HG02943 (cell line): ENCODE measurements around the gene ZNF747.
A peak's percentile ranks its signal among the peaks of the same experiment; 100 is the strongest.

ENCODE experiments used
- ATAC-seq: cut with Tn5 transposase; IDR thresholded peaks from one replicate; pipeline ENCODE4 v1.9.1; 2021; ENCODE audit warnings: mild to moderate bottlenecking, low read depth, moderate library complexity; ENCODE audit not compliant: unreplicated experiment

ZNF747 gene

DNA sequence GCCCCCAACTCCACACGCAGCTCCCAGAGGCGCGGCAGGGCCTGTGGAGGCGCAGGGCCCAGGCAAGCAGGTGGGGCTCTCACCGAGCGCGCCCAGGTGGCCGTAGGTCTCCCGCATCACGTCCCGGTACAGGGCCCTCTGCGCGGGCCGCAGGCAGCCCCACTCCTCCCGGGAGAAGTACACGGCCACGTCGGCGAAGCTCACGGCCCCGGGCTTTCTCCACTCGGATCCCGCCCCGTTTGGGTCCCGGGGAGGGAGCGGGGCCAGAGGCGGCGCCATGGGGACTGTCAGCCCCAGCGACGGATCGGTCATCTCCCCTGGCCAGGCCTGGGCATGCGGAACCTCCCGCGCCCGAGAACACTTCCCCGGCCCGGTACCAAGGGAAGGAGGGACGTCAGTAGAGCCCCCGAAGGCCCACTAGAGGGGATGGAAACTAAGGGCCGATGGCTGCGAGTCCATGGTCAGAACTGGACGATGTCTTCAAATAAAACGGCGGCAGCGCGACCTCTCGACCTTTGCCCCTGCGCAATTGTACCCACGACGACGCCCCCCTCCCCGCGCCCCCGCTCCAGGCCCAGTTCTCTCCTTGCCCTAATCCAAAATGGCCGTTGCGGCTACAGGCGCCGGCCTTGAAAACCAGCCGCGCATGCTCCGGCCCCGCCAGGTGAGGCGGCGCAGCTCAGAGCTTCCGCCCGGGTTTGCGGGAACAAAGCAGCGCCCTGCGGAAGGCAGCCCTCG lies at the start of gene ZNF747:
TSS of gene ZNF747 (minus strand) at position 491 of the 738 bp plus-strand sequence. CDS start at position 312, 179 bp downstream.
- ATAC-seq: peak; percentile 60

DNA sequence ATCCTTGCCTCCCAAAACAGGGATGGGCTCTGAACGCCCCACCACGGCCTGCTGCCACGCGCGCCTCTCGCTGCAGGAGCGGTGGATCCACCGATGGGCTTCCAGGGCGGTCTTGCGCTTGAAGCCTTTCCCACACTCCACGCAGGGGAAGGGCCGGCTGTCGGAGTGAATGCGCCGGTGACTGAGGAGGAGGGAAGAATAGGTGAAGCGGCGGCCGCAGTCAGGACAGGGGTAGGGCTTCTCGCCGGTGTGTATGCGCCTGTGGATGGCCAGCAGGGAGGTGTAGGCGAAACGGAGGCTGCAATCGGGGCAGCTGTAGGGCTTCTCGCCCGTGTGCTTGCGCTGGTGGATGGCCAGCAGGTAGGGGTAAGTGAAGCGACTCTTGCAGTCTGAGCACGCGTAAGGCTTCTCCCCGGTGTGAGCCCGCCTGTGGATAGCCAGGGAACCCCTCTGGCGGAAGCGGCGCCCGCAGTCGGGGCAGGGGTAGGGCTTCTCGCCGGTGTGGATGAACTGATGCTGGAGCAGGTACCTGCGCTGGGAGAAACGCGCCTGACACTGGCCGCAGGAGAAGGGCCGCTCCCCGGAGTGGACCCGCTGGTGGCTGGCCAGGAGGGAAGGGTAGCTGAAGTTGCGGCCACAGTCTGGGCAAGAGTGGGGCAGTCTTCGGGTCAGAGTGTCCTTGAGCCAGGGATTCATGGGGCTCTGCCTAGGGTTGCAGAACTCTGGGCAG lies 48.1 kb upstream of the ZNF747 start:
- no peak for ATAC-seq

DNA sequence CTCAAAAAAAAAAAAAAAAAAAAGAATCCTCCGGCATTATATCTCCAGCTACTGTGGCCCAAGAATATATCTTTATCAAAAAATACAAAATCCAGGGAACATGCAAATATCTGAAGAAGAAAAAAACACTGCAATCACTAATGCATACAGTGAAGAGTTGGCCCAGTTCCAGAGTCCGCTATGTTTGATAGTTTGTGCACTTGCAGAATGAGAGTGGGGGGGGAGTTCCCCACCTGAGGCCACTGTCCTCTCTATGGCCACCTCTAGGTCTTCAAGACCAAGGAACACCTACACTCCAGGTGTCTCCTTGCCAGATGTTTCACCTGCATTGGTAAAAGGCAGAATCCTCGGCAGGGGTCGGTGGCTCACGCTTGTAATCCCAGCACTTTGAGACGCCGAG lies 46.8 kb upstream of the ZNF747 start:
- ATAC-seq: no peak

DNA sequence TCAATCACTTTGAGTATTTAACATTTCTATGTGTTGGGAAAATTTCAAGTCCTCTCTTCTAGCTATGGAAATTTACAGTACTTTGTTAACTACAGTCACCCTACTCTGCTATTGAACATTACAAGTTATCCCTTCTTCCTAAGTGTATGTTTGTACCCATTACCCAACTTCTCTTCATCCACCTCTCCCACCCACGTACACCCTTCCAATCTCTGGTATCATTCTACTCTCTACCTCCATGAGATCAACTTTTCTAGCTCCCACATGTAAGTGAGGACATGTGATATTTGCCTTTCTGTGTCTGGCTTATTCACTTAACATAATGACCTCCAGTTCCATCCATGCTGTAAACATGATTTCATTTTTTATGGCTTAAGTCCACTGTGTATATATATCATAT lies 40.0 kb upstream of the ZNF747 start:
- no peak for ATAC-seq

DNA sequence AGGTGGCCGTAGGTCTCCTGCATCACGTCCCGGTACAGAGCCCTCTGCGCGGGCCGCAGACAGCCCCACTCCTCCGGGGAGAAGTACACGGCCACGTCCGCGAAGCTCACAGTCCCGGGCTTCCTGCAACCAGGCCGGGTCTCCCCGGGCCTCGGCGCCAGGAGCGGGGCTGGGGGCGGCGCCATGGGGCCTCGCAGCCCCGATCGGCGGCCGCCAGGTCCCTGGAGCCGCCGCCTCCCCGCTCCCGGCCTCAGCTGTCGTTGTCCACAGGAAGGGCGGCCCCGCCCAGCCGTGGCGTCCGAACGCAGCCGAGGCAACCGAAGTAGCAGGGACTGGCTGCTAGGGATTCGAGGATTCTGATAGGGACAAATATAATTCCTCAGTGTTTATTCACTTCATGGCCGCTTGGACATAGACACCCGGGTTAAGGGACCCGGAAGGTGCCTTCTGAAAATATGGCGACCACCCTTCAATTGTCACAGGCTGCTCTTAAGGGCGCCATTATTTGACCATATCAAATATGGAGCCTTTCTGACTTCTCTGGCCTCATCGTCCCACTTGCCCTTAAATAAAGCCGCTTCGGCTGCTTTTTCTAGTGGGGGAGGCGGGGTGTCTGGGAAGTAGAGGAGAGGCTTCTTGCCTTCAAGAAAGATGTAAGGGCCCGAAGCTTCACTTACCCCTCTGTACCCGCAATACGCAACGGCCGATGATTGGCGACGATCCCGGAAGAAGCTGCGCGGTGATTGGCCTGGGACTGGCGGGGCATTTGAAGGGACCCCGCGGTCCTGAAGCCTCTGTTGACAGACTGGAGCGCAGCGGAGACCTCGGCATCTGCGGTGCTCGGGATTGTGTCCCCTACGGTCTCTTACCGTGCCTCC lies 37.0 kb upstream of the ZNF747 start, which contains the start of gene ZNF688:
TSS of gene ZNF688 (minus strand) at position 270 of the 878 bp plus-strand sequence. CDS start at position 185, 85 bp downstream.
- peak; percentile 70 for ATAC-seq

DNA sequence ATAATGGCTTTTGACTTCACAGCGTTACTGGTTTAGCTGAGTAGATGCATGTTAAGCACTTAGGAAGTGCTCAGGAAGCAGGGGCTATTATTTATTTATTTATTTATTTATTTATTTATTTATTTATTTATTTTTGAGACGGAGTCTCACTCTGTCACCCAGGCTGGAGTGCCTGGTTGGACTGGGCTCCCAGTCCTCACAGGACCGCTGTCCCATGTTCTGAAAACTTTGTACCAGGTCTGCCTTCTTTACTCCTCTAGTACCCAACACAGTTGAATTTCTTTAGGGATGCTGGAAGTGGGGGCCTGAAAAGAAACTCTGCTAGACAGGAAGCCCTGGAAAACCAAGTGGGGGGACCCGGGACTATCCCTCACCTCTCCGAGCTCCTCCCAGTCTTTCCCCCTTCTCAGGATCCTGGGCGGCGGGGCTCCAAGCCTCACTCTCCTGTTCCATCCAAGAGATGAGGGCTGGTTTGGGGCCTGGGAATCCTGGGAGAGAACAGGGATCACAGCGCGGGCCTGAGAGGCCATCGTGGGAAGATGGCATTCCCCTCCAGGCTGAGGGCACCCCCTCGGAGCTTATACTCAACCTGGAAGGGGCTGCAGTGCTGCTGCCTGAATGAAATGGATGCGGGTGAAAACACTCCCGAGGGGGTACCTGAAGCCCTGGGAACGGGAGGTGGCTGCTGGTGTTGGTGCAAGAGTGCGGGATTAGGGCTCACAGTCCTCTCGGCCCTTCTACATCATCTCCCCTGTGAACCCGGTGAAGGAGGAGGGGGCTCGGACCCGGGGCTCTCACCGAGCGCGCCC lies 36.2 kb upstream of the ZNF747 start:
- no peak for ATAC-seq

DNA sequence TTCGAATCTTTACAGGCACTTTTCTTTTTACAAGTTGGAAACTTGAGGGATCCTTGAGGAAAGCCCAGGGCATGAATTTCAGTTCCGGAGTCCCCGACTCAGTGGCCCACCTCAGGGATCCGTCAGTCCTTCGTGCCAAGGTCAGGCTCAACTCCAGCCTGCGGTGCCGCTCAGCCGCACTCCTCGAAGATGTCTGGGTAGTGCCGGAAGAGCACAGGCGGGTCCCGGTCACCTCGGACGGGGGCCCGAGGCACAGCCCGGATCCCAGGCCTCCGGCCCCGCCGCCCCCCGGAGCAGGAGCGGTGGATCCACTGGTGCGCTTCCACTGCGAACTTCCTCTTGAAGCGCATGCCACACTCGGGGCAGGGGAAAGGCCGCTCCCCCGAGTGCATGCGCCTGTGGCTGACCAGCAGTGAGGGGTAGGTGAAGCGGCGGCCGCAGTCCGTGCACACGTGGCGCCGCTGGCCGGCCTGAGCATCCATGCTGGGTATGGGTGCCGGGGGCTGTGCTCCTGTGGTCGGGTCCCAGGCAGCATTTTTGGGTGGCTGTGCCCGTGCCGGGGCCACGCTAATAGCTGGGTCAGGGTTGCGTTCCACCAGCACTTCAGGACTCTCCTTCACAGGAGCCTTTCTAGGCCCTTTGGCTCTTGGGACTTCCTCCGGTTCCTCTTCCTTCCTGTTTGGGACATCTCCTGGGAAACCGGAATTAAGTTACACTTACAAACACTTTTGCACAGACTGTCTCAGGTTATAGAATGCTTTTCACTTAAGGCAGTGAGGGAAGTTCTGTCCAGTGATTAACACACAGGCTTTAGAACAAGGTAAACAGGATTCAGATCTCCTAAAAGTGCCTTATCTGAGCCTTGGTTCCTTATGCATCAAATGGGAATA lies 35.3 kb upstream of the ZNF747 start:
- ATAC-seq: no peak

DNA sequence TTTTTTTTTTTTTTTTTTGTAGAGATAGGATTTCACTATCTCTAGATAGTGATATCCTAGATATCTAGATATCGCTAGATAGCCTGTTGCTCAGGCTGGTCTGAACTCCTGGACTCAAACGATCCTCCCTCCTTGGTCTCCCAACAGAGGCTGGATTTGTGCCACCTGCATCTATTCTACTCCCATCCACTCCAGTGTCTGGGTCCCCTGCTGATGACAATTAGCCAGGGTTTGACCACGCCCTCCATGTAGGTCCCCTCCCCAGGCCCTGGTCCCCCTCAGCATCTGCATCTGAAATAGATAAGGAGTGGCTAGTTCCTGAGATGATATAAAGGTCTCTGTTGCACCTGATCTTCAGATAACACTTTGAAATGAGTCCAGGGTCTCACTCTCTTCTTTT lies 34.6 kb upstream of the ZNF747 start:
- ATAC-seq: no peak

DNA sequence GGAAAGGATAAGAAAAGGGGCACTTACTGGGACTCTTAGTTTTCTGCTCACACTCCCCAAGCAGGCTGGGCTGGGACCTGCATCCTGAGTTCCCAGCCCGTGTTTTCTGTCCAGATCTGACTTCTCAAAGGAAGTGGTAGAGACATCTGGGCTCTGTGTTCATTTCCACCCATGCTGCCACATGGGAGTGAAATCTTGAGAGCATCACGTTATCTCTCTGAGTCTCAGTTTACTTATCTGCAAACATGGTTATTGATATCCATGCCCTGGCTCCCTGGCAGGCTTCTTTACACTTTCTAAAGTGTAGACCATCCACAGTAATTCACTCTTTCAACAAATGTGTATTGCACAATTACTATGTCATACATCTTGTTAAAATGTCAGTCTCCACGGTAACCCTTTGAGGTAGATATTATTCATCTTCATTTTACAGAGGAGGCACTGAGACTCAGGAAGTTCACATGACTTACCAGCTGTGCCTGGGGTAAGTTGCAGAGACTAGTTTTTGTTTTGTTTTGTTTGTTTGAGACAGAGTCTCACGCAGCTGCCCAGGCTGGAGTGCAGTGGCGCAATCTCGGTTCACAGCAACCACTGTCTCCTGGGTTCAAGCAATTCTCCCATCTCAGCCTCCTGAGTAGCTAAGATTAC lies 33.5 kb upstream of the ZNF747 start:
- ATAC-seq: no peak

DNA sequence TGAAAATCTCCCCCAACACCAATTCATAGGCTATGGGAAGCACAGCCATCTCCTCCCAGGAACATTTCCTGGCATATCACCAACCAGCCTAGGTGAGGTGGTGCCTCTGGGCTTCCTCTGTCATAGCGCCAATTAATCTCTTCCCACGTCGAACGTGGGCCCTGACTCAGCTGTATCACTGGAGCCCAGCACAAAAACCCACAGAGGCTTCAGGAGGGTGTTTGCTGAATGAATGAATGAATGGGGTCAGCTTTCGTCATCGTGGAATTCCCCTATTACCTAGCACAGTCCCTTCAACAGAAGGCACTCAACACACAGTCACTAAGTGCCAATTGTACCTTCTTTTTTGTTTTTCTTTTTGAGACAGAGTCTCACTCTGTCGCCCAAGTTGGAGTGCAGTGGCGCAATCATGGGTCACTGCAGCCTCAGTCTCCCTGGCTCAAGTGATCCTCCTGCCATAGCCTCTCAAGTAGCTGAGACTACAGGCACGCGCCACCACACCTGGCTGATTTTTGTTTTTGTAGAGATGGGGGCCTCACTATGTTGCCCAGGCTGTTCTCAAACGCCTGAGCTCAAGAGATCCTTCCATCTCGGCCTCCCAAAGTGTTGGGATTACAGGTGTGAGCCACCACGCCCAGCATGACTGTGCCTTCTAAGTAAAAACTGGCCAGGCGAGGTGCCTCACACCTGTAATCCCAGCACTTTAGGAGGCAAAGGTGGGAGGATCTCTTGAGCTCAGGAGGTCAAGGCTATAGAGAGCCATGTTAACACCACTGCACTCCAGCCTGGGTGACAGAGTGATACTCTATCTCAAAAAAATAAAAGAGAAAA lies 32.7 kb upstream of the ZNF747 start:
- no peak for ATAC-seq

DNA sequence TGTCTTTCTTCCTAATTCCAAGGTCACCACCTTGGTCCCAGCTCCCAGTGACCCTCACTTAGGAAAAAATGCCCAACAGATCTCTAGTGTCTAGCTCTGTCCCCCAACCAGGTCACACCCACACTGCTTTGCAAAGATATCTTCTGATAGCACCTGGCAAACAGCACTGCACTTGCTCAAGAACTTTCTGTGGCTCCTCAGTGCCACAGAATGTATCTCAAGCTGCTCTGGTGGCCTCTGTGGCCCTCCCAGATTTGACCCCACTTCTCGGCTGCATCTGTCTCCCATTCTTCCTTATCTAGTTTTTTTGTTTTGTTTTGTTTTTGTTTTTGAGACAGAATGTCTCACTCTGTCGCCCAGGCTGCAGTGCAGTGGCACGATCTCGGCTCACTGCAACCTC lies 31.9 kb upstream of the ZNF747 start:
- ATAC-seq: no peak

DNA sequence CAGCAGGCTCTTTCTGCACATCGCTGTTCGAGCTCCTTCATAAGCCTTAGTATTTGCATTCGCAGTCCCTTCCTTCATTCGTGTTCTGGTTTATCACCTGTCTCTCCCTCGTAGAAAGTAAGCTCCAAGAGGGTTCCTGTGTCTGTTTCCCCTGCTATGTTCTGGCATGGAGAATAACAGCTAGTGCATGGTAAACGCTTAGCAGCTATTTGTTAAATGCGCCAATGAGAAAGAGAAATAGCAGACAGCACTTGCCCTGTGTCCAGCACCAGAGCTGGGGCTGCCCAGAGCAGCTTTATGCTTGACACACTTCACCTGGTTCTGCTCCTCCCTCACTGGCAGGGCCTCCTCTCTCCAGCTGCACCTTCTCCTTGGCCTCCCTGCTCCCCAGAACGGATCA lies 31.3 kb upstream of the ZNF747 start:
- no peak for ATAC-seq

DNA sequence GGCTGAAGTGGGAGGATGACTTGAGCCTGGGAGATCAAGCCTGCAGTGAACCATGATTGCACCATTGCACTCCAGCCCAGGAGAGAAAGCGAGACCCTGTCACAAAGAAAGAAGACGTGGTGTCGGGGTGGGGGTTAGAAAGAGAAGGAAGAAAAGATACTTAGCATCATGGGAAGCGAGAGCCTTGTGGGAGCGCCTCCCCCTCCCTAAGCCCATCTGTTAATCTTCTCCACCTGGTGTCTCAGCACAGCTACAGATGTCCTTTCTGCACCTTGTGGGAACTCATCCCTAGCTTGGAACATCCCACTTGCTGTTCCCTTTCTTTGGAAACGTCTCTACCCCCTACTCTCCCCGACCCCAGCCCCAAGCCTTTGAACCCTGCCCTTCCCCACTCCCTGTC lies 30.9 kb upstream of the ZNF747 start:
- no peak for ATAC-seq

DNA sequence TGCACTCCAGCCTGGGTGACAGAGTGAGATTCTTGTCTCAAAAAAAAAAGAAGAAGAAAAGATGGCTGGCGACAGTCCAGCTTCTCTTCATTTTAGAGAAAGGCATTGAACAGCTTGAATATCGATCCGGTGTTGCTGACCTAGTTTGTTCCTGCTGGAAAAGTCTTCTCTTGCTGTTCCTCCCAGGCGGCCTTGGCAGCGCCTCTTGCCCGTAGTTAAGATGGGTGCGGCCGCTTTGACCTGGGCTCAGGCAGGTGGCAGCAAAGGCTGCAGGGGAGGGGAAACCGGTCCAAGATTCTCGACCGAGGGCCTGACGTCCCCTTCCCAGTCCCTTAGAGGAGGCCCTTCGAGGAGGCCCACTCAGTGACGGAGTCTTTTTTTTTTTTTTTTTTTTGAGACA lies 27.4 kb upstream of the ZNF747 start:
- ATAC-seq: no peak

DNA sequence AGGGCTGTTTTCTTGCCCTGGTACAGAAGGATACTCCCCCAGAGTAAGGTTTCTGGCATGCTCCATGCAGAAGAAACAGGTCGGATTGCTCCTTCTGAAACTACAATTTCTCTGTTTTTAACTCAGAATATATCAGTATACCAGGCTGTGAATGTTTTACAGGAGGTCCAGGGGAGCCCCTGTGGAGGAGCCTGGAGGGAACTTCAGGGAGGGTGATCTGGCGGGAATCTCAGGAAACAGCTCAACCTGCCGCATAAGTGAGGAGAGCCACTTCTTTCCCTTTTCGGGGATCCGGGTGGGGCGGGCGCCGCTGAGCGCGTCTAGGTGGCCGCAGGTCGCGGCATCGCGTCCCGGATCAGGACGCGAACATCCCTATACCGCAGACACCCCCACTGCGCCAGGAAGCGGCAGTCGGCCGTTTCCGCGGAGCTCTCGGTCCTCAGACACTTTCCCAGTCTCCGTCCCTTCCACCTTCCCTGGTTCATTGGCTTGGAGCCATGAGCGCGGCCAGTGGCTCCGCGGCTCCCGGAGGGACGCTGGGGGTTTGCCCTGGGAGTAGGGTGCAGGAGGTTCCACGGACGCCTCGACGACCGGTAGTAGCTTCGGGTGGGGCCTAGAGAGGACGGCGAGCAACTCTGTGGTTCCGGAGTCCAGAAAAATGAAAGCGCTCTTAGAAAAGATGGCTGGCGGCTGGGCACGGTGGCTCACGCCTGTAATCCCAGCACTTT lies 26.6 kb upstream of the ZNF747 start:
- ATAC-seq: no peak

DNA sequence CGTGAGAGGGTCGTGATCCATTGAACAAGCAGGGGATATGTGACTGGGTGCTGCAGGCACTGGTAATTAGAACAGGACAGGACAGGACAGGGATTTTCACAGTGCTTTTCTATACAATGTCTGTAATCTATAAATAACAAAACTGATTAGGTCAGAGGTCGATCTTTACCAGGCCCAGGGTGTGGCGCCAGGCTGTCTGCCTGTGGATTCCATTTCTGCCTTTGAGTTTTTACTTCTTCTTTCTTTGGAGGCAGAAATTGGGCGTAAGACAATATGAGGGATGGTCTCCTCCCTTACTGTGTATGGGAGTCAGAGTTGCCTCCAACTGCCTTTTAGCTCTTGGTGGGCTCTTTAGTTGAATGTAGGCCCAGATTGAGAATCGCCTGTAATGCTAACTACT lies 25.0 kb upstream of the ZNF747 start:
- no peak for ATAC-seq

DNA sequence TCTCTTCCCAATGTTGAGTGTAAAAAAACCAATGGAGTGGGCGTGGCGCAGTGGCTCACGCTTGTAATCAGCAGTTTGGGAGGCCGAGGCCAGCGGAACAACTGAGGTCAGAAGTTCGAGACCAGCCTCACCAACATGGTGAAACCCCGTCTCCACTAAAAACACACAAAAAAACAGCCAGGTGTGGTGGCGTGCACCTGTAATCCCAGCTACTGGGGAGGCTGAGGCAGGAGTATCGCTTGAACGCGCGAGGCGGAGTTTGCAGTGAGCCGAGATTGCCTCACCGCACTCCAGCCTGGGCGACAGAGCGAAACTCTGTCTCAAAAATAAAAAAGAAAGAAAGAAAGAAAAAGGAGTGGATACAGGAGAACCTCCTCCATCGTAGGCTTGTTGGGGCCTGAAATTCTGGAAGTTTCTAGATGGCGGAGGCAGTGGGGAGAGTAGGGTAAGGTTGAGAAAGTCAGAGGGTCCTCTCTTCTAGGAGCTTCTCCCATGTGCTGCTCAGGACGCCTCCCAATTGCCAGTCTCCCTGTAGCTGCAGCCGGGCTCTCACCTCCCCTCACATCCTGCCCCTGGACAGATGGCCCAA lies 24.2 kb upstream of the ZNF747 start:
- ATAC-seq: no peak
